K562 (cell line): ENCODE data around the gene UBE2K. TPM values are rescaled to one million over a fixed set of nuclear protein-coding genes. Genes with fewer than 3 reads are reported as not detected.

Source experiments
- ADNP ChIP-seq: fragments of 200-800 bp; sonication (Bioruptor generic); IDR thresholded peaks from 2 replicates; pipeline ENCODE4 v1.6.1; 2016; ENCODE audit warnings: missing genetic modification characterization, missing compliant biosample characterization
- BRF2 ChIP-seq: IDR thresholded peaks from 3 replicates; pipeline ENCODE4 v1.6.1; 2011; ENCODE audit warnings: borderline replicate concordance, mild to moderate bottlenecking; ENCODE audit not compliant: insufficient read length, insufficient read depth
- CAMTA2 ChIP-seq: fragments of 250-450 bp; sonication (Bioruptor Pico); conservative IDR thresholded peaks from 2 replicates; pipeline ENCODE4 v1.5.1; 2022
- CBX1 ChIP-seq: sonication (generic); IDR thresholded peaks from 2 replicates; pipeline ENCODE4 v1.6.1; 2016; ENCODE audit warnings: antibody characterized with exemption, low read depth, mild to moderate bottlenecking
- CREM ChIP-seq: IDR thresholded peaks from 2 replicates; pipeline ENCODE4 v1.6.1; 2014; ENCODE audit warnings: antibody characterized with exemption, low read depth
- ESRRA ChIP-seq: fragments of 450-650 bp; IDR thresholded peaks from 2 replicates; pipeline ENCODE4 v1.6.1; 2014; ENCODE audit warnings: low read depth, mild to moderate bottlenecking, moderate library complexity, borderline replicate concordance
- FOS ChIP-seq: IDR thresholded peaks from 3 replicates; pipeline ENCODE4 v1.6.1; 2011; ENCODE audit not compliant: insufficient read length; ENCODE audit errors: extremely low read depth
- GABPB1 ChIP-seq: sonication (generic); formaldehyde crosslinking; IDR thresholded peaks from 2 replicates; pipeline ENCODE4 v1.8.0; 2022; ENCODE audit warnings: mild to moderate bottlenecking, missing genetic modification reagents
- HBP1 ChIP-seq: fragments of 450-650 bp; formaldehyde crosslinking; IDR thresholded peaks from 2 replicates; pipeline ENCODE4 v1.4.0; 2022; ENCODE audit warnings: missing genetic modification characterization
- HDAC1 ChIP-seq, 2 experiments: fragments of 450-650 bp; IDR thresholded peaks; 2 replicates each; pipeline ENCODE4 v1.6.1; 2016 to 2017; ENCODE audit warnings: inconsistent platforms in 1 of 2, mild to moderate bottlenecking in 1 of 2, moderate library complexity in 1 of 2
- HMG20A ChIP-seq: fragments of 450-650 bp; formaldehyde crosslinking; conservative IDR thresholded peaks from 2 replicates; pipeline ENCODE4 v1.4.0; 2020; ENCODE audit warnings: mild to moderate bottlenecking, mixed read lengths
- NKRF ChIP-seq: fragments of 450-650 bp; IDR thresholded peaks from 2 replicates; pipeline ENCODE4 v1.6.1; 2016; ENCODE audit warnings: borderline replicate concordance
- NR2C2 ChIP-seq, 2 experiments: fragments of 200-800 bp in 1 of 2; sonication (Bioruptor generic) in 1 of 2; sonication (generic) in 1 of 2; formaldehyde crosslinking in 1 of 2; IDR thresholded peaks; 2 replicates each; pipeline versions ENCODE4 v1.6.1 to v1.8.0; 2016 to 2022; ENCODE audit warnings: mild to moderate bottlenecking in 1 of 2, missing compliant biosample characterization in 1 of 2, missing genetic modification characterization in 1 of 2, missing genetic modification reagents in 1 of 2
- PCBP2 ChIP-seq: fragments of 200-400 bp; formaldehyde crosslinking; IDR thresholded peaks from 2 replicates; pipeline ENCODE4 v1.6.1; 2018; ENCODE audit warnings: low read length, low read depth, mild to moderate bottlenecking, moderate library complexity; ENCODE audit not compliant: poor library complexity, severe bottlenecking
- PHF21A ChIP-seq: fragments of 450-650 bp; IDR thresholded peaks from 2 replicates; pipeline ENCODE4 v1.6.1; 2017; ENCODE audit warnings: low read depth, borderline replicate concordance
- SREBF2 ChIP-seq: sonication (generic); formaldehyde crosslinking; IDR thresholded peaks from 2 replicates; pipeline ENCODE4 v1.4.0; 2020; ENCODE audit warnings: mild to moderate bottlenecking, missing genetic modification reagents
- SRSF3 ChIP-seq: fragments of 200-400 bp; formaldehyde crosslinking; IDR thresholded peaks from 2 replicates; pipeline ENCODE4 v1.6.1; 2016; ENCODE audit warnings: mild to moderate bottlenecking, low read length, moderate library complexity; ENCODE audit not compliant: insufficient read depth
- TBL1XR1 ChIP-seq, 2 experiments: IDR thresholded peaks; 2 replicates each; pipeline ENCODE4 v1.6.1; 2012; ENCODE audit warnings: improper control_type of control experiment in 2 of 2, low read length in 2 of 2, mild to moderate bottlenecking in 1 of 2
- ZNF174 ChIP-seq: fragments of 250-450 bp; sonication (Bioruptor Pico); IDR thresholded peaks from 2 replicates; pipeline ENCODE4 v1.4.0; 2020; ENCODE audit warnings: mild to moderate bottlenecking
- ZNF347 ChIP-seq: fragments of 450-650 bp; formaldehyde crosslinking; IDR thresholded peaks from 2 replicates; pipeline ENCODE4 v1.4.0; 2020; ENCODE audit warnings: low read depth, mild to moderate bottlenecking, moderate library complexity
- ZNF398 ChIP-seq: fragments of 250-450 bp; sonication (Bioruptor Pico); IDR thresholded peaks from 2 replicates; pipeline ENCODE4 v1.8.0; 2021; ENCODE audit warnings: moderate library complexity, mild to moderate bottlenecking, inconsistent platforms
- ZNF830 ChIP-seq: fragments of 250-450 bp; sonication (Bioruptor Pico); IDR thresholded peaks from 2 replicates; pipeline ENCODE4 v1.5.0; 2021; ENCODE audit warnings: mild to moderate bottlenecking
- polyA plus RNA-seq, 8 experiments: library from polyadenylated mRNA; depleted of rRNA in 4 of 8; stranded (reverse) in 5 of 8; unstranded in 3 of 8; fragments of >200 nt; fragmentation: Nextera tagmentation in 2 of 8; fragmentation: Illumina TruSeq in 1 of 8; extraction: Ambion mirVana in 2 of 8; extraction: Trizol in 1 of 8; gene quantifications; 2 replicates each; pipeline versions ENCODE4 v1.2.1 to v1.2.3, GENCODE V29; 2011 to 2014; ENCODE audit warnings: inconsistent platforms in 1 of 8, missing spikeins in 1 of 8
- total RNA-seq, 7 experiments: library from RNA; depleted of rRNA in 6 of 7; stranded (reverse); fragments of >200 nt in 6 of 7; fragmentation: Illumina TruSeq in 2 of 7; extraction: Trizol in 2 of 7; gene quantifications; 2 replicates each; pipeline versions ENCODE4 v1.2.1 to v1.2.3, GENCODE V29; 2011 to 2021; ENCODE audit warnings: low replicate concordance in 1 of 7

UBE2K gene
- total and polyA plus RNA-seq, 9 of the 15 experiments (the other 6 are each of a cell fraction or from before 2014, with no cell fraction given), result 29.8 to 190 (median 62.6) TPM

- TF ChIP-seq HDAC1 (IDR thresholded peaks at IDR 0.05) (0 out of 4 replicates have a peak, but pooled peaks of 1 of the 2 experiments have one; percentile 27), SREBF2 (CRISPR knock-in tag) (no peak), ZNF398 (no peak), CAMTA2 (CRISPR knock-in tag) (no peak), HMG20A (no peak), NR2C2 (CRISPR knock-in tag; IDR thresholded peaks at IDR 0.05) (no peak), NR2C2 (tag; IDR thresholded peaks at IDR 0.05) (no peak), NKRF (peak; percentile 33; the same call in 1 of the 2 replicates), ZNF347 (CRISPR knock-in tag) (no peak), TBL1XR1 (IDR thresholded peaks at IDR 0.05; ENCODE audit: low read length in 2 of 2) (no peak), ZNF174 (no peak), HBP1 (CRISPR knock-in tag) (peak; percentile 63; the same call in 1 of the 2 replicates), FOS (no peak), BRF2 (no peak), CREM (no peak), SRSF3 (no peak), PHF21A (no peak), ESRRA (no peak), CBX1 (peak; percentile 72), ADNP (peak; percentile 93), ZNF830 (no peak), PCBP2 (no peak), GABPB1 (CRISPR knock-in tag) (no peak)
These were observed 116.7 kb downstream of the UBE2K start (continued) for GRCh38 chr4:39814403-39815185.
